Stimulated activated CD8-positive, alpha-beta memory T cell treated with anti-CD3 and anti-CD28 coated beads, Interleukin-7, amount 100 ng/mL, for 4 hours (primary cell): ENCODE measurements around the gene GAPDHS.
A peak's percentile ranks its signal among the peaks of the same experiment; 100 is the strongest.

ENCODE experiments used
- DNase-seq, 2 donors: peaks; one replicate each; pipeline ENCODE4 v3.0.0-alpha.2; 2020; ENCODE audit warnings: low read depth in 2 of 2

GAPDHS gene

GRCh38 chr19:35557539-35558399 lies 24.5 kb downstream of the GAPDHS start:
- DNase-seq: peak in 1 of 2 donors; percentile 30

- DNase-seq: no peak
Observed at GRCh38 chr19:35558400-35559280, 25.4 kb downstream of the GAPDHS start.

GRCh38 chr19:35559281-35559659 lies 26.0 kb downstream of the GAPDHS start:
- DNase-seq: no peak

- DNase-seq: no peak
Observed at GRCh38 chr19:35559781-35560180, 26.5 kb downstream of the GAPDHS start.

- no peak for DNase-seq
Observed at GRCh38 chr19:35560271-35560670, 27.0 kb downstream of the GAPDHS start.

- no peak for DNase-seq
Observed at GRCh38 chr19:35560677-35561076, 27.4 kb downstream of the GAPDHS start.

GRCh38 chr19:35561436-35561835 lies 28.2 kb downstream of the GAPDHS start:
- no peak for DNase-seq

GRCh38 chr19:35562336-35562735 lies 29.1 kb downstream of the GAPDHS start:
- no peak for DNase-seq

GRCh38 chr19:35562776-35563175 lies 29.5 kb downstream of the GAPDHS start:
- no peak for DNase-seq

GRCh38 chr19:35563207-35563829 lies 30.1 kb downstream of the GAPDHS start, which contains the start of gene ATP4A:
Gene ATP4A (minus strand): TSS chr19:35563658. CDS start chr19:35563629, 29 bp downstream.
- no peak for DNase-seq

- DNase-seq: no peak
Observed at GRCh38 chr19:35565016-35565856, 32.0 kb downstream of the GAPDHS start.

GRCh38 chr19:35566738-35567137 lies 33.5 kb downstream of the GAPDHS start:
- DNase-seq: no peak

- no peak for DNase-seq
Observed at GRCh38 chr19:35569281-35569781, 36.1 kb downstream of the GAPDHS start.

- no peak for DNase-seq
Observed at GRCh38 chr19:35571406-35571965, 38.2 kb downstream of the GAPDHS start.

- DNase-seq: no peak
Observed at GRCh38 chr19:35577918-35578317, 44.7 kb downstream of the GAPDHS start.

- DNase-seq: no peak
Observed at GRCh38 chr19:35578707-35579106, 45.5 kb downstream of the GAPDHS start.

- no peak for DNase-seq
Observed at GRCh38 chr19:35582760-35583159, 49.5 kb downstream of the GAPDHS start.

- no peak for DNase-seq
Observed at GRCh38 chr19:35585848-35586247, 52.6 kb downstream of the GAPDHS start, which contains the start of gene PMIS2. Gene PMIS2 (plus strand): TSS chr19:35586173. CDS start chr19:35586260, 87 bp downstream.

- no peak for DNase-seq
Observed at GRCh38 chr19:35587321-35587720, 54.1 kb downstream of the GAPDHS start.

GRCh38 chr19:35590875-35591274 lies 57.6 kb downstream of the GAPDHS start:
- DNase-seq: no peak

- no peak for DNase-seq
Observed at GRCh38 chr19:35592226-35592625, 59.0 kb downstream of the GAPDHS start.
